ENCODE data around the gene ELOVL2. TPM values are rescaled to one million over a fixed set of nuclear protein-coding genes. Genes with fewer than 3 reads are reported as not detected.
"Not testable (repeated sequence)": the region's sequence is repeated elsewhere in the genome, so short reads cannot be mapped to it uniquely, and the experiment has no call there.

ELOVL2 gene
- total RNA-seq, 1 experiment from 2014 or later: 12.7 TPM

GRCh38 chr6:11007715-11008608 lies 36.1 kb downstream of the ELOVL2 start:
- ChIA-PET POLR2A (ENCODE audit: low non-redundant PET) (no interaction called here), CTCF (no interaction called here)
- H3K27ac ChIP-seq (ENCODE audit: low read depth, low read length, poor library complexity, severe bottlenecking): no peak overlapping the region
- no peaks in the 10 kb centered on the region for H3K36me3 ChIP-seq (ENCODE audit: insufficient read depth, low read length, poor library complexity, severe bottlenecking)
- TF ChIP-seq CTCF (conservative IDR thresholded peaks at IDR 0.05; ENCODE audit: low read depth, low read length) (no peak), EZH2 (IDR thresholded peaks at IDR 0.05; ENCODE audit: borderline replicate concordance, low read depth, low read length, poor library complexity, severe bottlenecking) (no peak)
- no peaks in the 10 kb centered on the region for H3K9me3 ChIP-seq (ENCODE audit: low read depth, low read length, poor library complexity, severe bottlenecking)
- H3K4me3 ChIP-seq (ENCODE audit: low read depth, low read length, poor library complexity, severe bottlenecking): no peak overlapping the region
- no peaks in the 10 kb centered on the region for H3K27me3 ChIP-seq (replicated peaks; ENCODE audit: insufficient read depth, low read depth, low read length, poor library complexity)
- peaks cover 8% of the 10 kb centered on the region for H3K4me1 ChIP-seq (ENCODE audit: insufficient read depth, low read length, poor library complexity, severe bottlenecking)
- DNase-seq (ENCODE audit: low spot score): no peak
- no TSS peak for BruUV-seq (replicated peaks)
- intact Hi-C loops (cut with micrococcal nuclease; ENCODE audit: unreplicated experiment): no loop called here

DNA sequence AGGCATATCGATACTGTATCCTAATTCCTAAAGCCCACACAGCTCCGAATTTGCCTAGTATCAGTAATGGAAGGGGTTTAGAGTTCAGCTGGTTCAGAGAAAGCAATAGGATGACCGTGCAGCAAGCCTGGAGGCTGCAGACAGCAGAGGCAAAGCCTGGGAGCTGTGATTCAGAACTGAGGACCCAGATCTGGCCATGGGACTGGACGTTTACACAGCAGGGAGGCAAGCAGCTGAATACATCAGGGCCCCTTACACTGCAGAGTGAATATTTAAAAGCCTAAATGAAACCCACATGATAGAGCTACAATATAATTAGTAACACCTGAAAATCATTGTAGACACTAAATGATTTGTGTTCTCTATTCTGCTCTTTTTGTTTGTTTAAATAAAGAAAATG lies 38.0 kb downstream of the ELOVL2 start:
- TF ChIP-seq EZH2 (IDR thresholded peaks at IDR 0.05; ENCODE audit: borderline replicate concordance, low read depth, low read length, poor library complexity, severe bottlenecking) (no peak), CTCF (conservative IDR thresholded peaks at IDR 0.05; ENCODE audit: low read depth, low read length) (no peak)
- BruUV-seq (replicated peaks): no TSS peak
- ChIA-PET CTCF (interaction anchor here (1.0 kb wide), 1 partner anchor 52 kb away, joined by 3 read pairs; no protein-coding TSS in a partner anchor), POLR2A (ENCODE audit: low non-redundant PET) (no interaction called here)
- Histone ChIP-seq H3K27ac (ENCODE audit: low read depth, low read length, poor library complexity, severe bottlenecking) (no peak overlapping the region), H3K4me3 (ENCODE audit: low read depth, low read length, poor library complexity, severe bottlenecking) (no peak overlapping the region), H3K9me3 (ENCODE audit: low read depth, low read length, poor library complexity, severe bottlenecking) (no peaks in the 10 kb centered on the region), H3K4me1 (ENCODE audit: insufficient read depth, low read length, poor library complexity, severe bottlenecking) (peaks cover 8% of the 10 kb centered on the region), H3K36me3 (ENCODE audit: insufficient read depth, low read length, poor library complexity, severe bottlenecking) (no peaks in the 10 kb centered on the region), H3K27me3 (replicated peaks; ENCODE audit: insufficient read depth, low read depth, low read length, poor library complexity) (no peaks in the 10 kb centered on the region)
- no peak for DNase-seq (ENCODE audit: low spot score)
- intact Hi-C loops (cut with micrococcal nuclease; ENCODE audit: unreplicated experiment): no loop called here

- H3K36me3 ChIP-seq (ENCODE audit: insufficient read depth, low read length, poor library complexity, severe bottlenecking); BruUV-seq (replicated peaks); H3K4me1 ChIP-seq (ENCODE audit: insufficient read depth, low read length, poor library complexity, severe bottlenecking); H3K4me3 ChIP-seq (ENCODE audit: low read depth, low read length, poor library complexity, severe bottlenecking); CTCF ChIA-PET; H3K27me3 ChIP-seq (replicated peaks; ENCODE audit: insufficient read depth, low read depth, low read length, poor library complexity); H3K27ac ChIP-seq (ENCODE audit: low read depth, low read length, poor library complexity, severe bottlenecking); DNase-seq (ENCODE audit: low spot score); intact Hi-C loops (cut with micrococcal nuclease; ENCODE audit: unreplicated experiment); H3K9me3 ChIP-seq (ENCODE audit: low read depth, low read length, poor library complexity, severe bottlenecking): not testable (repeated sequence)
- POLR2A ChIA-PET (ENCODE audit: low non-redundant PET): interaction anchor here (0.5 kb wide), 1 partner anchor 14 kb away, joined by 4 read pairs; no protein-coding TSS in a partner anchor
Measured at GRCh38 chr6:11003297-11003696, 40.8 kb downstream of the ELOVL2 start.

GRCh38 chr6:11002176-11002575 lies 41.9 kb downstream of the ELOVL2 start:
- no peaks in the 10 kb centered on the region for H3K36me3 ChIP-seq (ENCODE audit: insufficient read depth, low read length, poor library complexity, severe bottlenecking)
- TF ChIP-seq CTCF (conservative IDR thresholded peaks at IDR 0.05; ENCODE audit: low read depth, low read length): no peak
- TF ChIP-seq EZH2 (IDR thresholded peaks at IDR 0.05; ENCODE audit: borderline replicate concordance, low read depth, low read length, poor library complexity, severe bottlenecking): no peak
- CTCF ChIA-PET: no interaction called here
- H3K9me3 ChIP-seq (ENCODE audit: low read depth, low read length, poor library complexity, severe bottlenecking): no peaks in the 10 kb centered on the region
- POLR2A ChIA-PET (ENCODE audit: low non-redundant PET): no interaction called here
- H3K27ac ChIP-seq (ENCODE audit: low read depth, low read length, poor library complexity, severe bottlenecking): no peak overlapping the region
- no peaks in the 10 kb centered on the region for H3K27me3 ChIP-seq (replicated peaks; ENCODE audit: insufficient read depth, low read depth, low read length, poor library complexity)
- no peaks in the 10 kb centered on the region for H3K4me1 ChIP-seq (ENCODE audit: insufficient read depth, low read length, poor library complexity, severe bottlenecking)
- H3K4me3 ChIP-seq (ENCODE audit: low read depth, low read length, poor library complexity, severe bottlenecking): no peak overlapping the region
- no peak for DNase-seq (ENCODE audit: low spot score)
- intact Hi-C loops (cut with micrococcal nuclease; ENCODE audit: unreplicated experiment): no loop called here
- BruUV-seq (replicated peaks): no TSS peak
